ENCODE measurements around the gene SKA2.
"Not testable (repeated sequence)": the region's sequence is repeated elsewhere in the genome, so short reads cannot be mapped to it uniquely, and the experiment has no call there.

Gene SKA2

DNA sequence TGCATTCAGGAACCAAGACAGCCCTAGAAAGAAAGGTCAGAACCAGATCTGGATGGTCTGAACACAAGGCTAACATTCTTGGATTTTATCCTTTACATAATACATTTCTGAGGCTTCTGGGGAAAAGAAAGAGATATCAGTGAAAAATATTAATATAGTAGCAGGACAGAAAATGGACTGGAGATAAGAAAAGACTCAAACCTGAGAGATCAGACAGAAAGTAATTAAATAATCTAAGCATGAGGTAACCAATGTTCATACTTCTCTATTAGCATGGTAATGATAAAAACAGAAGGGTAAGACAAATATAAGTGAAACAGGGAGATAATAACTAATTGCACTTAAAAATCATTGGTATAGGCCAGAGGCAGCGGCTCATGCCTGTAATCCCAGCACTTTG lies 53.8 kb downstream of the SKA2 start:
- no peak for DNase-seq (ENCODE audit: low spot score)

DNA sequence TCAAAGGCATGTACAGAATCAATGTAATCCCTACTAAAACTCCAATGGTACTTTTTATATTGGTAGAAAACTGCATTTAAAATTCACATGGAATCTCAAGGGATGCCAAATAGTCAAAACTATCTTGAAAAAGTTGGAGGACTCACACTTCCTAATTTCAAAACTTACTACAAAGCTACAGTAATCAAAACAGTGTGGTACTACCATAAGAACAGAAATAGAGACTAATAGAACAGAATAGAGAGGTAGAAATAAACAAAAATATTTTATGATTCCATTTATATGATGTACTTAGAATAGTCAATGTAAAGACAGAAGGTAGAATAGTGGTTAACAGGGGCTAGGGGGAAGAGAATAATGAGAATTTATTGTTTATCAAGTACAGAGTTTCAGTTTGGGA lies 57.1 kb downstream of the SKA2 start:
- DNase-seq (ENCODE audit: low spot score) = no peak

DNA sequence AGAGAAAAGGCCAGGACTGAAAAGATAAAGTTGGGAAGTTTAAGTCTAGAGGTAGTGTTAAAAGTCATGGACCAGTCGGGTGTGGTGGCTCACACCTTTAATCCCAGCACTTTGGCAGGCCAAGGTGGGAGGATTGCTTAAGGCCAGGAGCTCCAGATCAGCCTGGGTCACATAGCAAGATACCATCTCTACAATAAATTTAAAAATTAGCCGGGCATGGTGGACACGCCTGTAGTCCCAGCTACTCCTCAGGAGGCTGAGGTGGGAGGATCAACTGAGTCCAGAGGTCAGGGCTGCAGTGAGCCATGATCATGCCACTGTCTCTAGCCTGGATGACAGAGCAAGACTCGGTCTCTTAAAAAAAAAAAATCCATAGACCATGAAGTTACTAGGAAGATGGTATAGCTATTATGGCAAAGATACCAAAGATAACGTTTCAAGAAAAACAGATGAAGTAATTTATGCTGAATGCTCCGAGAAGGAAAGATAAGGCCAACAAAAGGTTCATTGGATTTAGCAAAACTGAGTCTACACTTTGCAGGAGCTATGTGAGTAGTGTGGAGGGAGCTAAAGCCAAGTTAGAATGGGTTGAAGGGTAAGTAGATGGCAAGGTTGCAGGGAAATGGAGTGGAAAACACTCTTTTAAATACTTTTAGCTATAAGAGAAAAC lies 60.0 kb downstream of the SKA2 start:
- peak; percentile 46 for DNase-seq (ENCODE audit: low spot score)

DNA sequence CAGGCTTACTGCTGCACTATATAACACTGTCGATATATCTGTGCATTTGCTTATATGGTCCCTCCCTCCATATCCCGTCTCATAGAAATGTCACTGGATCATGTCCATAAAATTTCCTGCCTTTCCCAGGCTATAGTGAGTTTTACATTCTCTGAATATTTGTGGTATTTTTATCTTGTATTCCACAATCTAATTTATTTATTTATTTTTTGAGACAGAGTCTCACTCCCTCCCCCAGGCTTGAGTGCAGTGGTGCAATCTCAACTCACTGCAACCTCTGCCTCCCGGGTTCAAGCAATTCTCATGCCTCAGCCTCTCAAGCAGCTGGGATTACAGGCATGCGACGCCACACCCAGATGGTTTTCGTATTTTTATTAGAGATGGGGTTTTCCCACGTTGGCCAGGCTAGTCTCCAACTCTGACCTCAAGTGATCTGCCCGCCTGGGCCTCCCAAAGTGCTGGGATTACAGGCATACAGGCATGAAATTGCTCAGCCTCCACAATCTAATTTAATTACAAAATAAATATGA lies 61.2 kb downstream of the SKA2 start:
- DNase-seq (ENCODE audit: low spot score) = no peak

DNA sequence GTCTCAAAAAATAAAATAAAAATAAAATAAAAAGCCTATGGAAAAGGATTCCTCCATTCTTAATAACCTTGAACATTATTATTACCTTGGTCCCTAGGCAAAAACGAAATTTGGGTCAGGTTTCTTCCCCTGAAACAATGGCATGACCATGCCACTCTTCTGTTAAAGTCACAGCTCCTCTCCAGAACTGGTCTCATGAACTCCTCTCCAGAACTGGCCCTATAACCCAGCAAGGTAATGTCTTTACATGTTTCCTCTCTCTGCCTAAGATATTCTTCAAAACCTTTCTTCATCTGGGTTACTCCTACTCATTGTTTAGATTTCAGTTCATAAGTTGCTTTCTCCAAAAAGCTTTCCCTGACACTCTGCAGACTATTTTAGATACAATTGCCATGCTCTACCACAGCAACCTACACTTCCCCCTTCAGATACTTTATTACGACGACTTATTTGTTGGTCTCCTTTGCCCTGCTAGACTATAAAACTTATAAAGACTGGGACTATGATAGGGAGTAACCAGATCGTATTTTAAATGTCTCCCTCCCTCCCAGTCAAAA lies 61.8 kb downstream of the SKA2 start:
- no peak for DNase-seq (ENCODE audit: low spot score)

DNA sequence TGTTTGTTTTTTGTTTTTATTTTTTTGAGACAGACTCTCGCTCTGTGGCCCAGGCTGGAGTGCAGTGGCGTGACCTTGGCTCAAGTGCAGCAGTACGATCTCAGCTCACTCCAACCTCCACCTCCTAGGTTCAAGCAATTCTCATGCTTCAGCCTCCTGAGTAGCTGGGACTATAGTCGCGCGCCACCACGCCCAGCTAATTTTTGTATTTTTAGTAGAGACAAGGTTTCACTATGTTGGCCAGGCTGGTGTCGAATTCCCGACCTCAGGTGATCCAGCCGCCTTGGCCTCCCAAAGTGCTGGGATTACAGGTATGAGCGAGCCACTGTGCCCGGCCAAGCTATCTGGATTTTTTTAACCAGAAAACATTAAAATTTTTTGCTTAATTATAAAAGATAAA lies 64.4 kb downstream of the SKA2 start:
- DNase-seq (ENCODE audit: low spot score) = not testable (repeated sequence)

DNA sequence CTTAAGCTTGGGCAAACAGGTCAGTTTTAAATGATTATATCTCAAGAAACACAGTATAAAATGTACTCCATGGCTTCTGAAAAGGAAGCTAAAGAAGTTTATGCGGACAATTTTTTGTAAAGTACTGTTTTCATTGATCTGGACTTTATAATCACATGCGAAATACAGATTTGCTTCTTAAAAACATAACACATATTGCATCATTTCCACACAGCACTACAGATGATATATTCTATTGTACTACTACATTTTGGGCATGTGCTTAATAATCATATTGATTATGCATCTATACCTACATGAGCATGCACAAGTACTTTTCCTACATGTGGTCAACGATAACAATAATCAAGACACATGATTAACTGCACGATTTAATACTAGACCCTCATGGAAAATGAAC lies 70.8 kb downstream of the SKA2 start:
- DNase-seq (ENCODE audit: low spot score) = no peak

DNA sequence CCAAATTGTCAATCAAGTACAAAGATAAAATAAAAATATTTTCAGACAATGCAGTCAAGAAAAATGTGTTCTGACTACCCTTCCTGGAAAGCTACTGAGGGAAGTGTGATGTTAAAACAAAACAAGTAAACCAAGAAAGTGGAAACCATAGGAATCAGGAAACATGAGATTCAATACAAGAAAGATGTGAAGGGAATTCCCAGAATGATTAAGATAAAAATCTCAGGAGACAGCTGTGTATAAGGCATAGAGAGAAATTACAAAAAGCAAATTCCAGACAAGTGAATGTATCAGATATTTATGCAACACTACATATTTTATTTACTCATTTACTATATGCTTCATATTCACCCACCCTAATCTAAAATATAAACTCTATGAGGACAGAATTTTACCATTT lies 80.5 kb downstream of the SKA2 start:
- DNase-seq (ENCODE audit: low spot score) = no peak

DNA sequence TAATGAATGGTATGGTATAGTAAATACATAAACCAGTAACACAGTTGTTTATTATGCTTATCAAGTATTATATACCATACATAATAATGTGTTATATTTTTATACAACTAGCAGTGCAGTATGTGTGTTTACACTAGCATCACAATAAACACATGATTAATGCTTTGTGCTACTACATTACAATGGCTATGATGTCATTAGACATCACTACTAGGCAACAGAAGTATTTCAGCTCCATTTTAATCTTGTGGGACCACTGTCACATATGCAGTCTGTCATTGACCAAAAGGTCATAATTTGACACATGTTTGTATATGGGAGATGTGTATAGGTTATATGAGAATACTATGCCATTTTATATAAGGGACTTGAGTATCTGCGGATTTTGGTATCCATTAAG lies 81.0 kb downstream of the SKA2 start:
- no peak for DNase-seq (ENCODE audit: low spot score)

DNA sequence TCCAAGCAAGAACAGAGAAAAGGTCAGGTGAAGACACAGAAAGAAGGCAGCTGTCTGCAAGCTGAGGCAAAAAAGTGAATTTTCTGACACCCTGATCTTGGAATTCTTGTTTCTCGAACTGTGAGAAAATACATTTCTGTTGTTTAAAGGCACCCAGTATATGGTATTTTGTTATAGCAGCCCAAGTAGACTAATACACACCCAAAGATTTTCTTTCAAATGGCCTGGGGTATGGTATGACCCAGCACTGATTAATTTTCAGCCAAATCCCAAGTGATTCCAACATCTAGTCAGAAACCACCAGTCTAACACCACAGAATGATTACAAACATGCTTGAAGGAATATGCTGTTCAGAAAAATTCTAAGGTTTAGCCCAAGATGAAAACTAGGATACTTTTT lies 85.1 kb downstream of the SKA2 start:
- DNase-seq (ENCODE audit: low spot score) = no peak

DNA sequence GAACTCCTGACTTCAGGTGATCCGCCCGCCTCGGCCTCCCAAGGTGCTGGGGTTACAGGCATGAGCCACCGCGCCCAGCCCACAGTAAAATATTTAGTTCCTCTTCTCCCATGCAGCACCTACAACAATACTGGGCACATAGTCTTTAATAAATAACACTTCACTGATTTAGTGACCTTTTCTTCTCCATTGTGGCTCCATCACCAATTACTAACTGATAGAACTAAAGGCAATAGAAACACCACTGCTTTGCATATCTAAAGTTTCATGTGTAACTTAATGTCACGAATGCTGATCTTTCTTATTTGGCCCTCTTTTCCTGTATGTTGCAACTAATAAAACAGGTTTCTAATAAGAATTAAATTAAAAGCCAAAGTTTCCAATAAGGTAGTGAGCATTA lies 87.2 kb downstream of the SKA2 start:
- DNase-seq (ENCODE audit: low spot score) = no peak

DNA sequence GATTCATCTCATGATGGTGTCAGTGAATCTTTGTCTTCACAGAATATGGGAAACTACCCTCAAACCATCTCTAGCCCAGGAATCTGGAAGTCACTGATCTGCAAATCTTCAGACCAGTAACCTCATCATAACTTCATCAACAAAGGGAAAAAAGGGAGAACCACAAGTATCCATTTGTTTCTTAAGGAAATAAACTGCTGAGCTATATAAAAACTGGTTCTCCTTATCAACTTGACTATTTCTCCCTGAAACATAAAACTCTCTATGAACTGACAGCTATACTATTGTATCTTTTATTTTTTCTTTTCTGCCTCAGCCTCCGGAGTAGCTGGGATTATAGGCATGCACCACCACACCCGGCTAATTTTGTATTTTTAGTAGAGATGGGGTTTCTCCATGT lies 87.6 kb downstream of the SKA2 start:
- DNase-seq (ENCODE audit: low spot score) = no peak

DNA sequence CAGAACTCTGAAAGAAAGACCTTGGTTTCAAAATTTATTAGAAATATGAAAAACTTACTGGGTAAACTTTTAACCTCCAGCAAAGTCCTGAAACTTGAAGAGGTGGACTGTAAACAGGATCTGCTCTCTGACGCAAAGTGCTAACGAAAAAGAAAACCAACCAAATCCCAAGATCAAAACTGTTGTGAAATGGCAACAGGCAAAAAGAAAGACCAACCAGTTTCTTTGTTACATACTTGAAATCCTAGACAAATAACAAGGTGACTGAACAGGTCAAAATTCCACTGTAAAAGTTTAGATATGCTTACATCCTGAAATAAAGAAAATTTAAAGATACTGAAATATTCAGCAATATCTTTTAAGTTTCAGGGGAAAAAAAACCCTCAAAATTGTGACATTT lies 92.5 kb downstream of the SKA2 start:
- no peak for DNase-seq (ENCODE audit: low spot score)

Small RNA genes lying within 50 kb of the gene (small RNA-seq; reads per million reads assigned to genes)
- gene MIR301A = 52.3 to 1,090 reads per million in 2 experiments
- 13.8 to 227 reads per million in 2 experiments for gene MIR454
- 0.10 to 1.5 reads per million in 2 experiments for gene RNU2-58P

Data from SK-N-DZ (cell line).